Measurements from ENCODE around the gene ANO1. TPM values are rescaled to one million over a fixed set of nuclear protein-coding genes. Genes with fewer than 3 reads are reported as not detected.

ANO1 gene
- total RNA-seq, 1 experiment from 2014 or later: 0.99 TPM

- Histone ChIP-seq H3K36me3 (no peaks in the 10 kb centered on the region), H3K4me3 (no peak overlapping the region), H3K9me3 (peaks cover 30% of the 10 kb centered on the region), H3K27me3 (no peaks in the 10 kb centered on the region)
- no peak for DNase-seq
Measured at GRCh38 chr11:70043482-70043881, 34.6 kb upstream of the ANO1 start.

- Histone ChIP-seq H3K9me3 (peaks cover 25% of the 10 kb centered on the region), H3K36me3 (no peaks in the 10 kb centered on the region), H3K27me3 (no peaks in the 10 kb centered on the region), H3K4me3 (no peak overlapping the region)
- DNase-seq: no peak
Measured at GRCh38 chr11:70046089-70046488, 32.0 kb upstream of the ANO1 start.

- H3K4me3 ChIP-seq: no peak overlapping the region
- H3K36me3 ChIP-seq: no peaks in the 10 kb centered on the region
- H3K27me3 ChIP-seq: no peaks in the 10 kb centered on the region; the same call in 1 of the 2 replicates
- H3K9me3 ChIP-seq: peaks cover 12% of the 10 kb centered on the region
- no peak for DNase-seq
Measured at GRCh38 chr11:70048279-70049024, 29.7 kb upstream of the ANO1 start.

GRCh38 chr11:70049045-70049444 lies 29.1 kb upstream of the ANO1 start:
- H3K36me3 ChIP-seq: no peaks in the 10 kb centered on the region
- H3K9me3 ChIP-seq: peaks cover 7% of the 10 kb centered on the region
- H3K27me3 ChIP-seq: no peaks in the 10 kb centered on the region; the same call in 1 of the 2 replicates
- H3K4me3 ChIP-seq: no peak overlapping the region
- no peak for DNase-seq

GRCh38 chr11:70050243-70050642 lies 27.9 kb upstream of the ANO1 start:
- H3K4me3 ChIP-seq: no peak overlapping the region
- H3K9me3 ChIP-seq: peaks cover 4% of the 10 kb centered on the region
- DNase-seq: no peak
- H3K27me3 ChIP-seq: no peaks in the 10 kb centered on the region; the same call in 1 of the 2 replicates
- H3K36me3 ChIP-seq: no peaks in the 10 kb centered on the region

- DNase-seq: no peak
- Histone ChIP-seq H3K4me3 (no peak overlapping the region), H3K36me3 (no peaks in the 10 kb centered on the region), H3K9me3 (peaks cover 23% of the 10 kb centered on the region), H3K27me3 (no peaks in the 10 kb centered on the region; the same call in 1 of the 2 replicates)
Measured at GRCh38 chr11:70054004-70054403, 24.1 kb upstream of the ANO1 start.

- Histone ChIP-seq H3K27me3 (no peaks in the 10 kb centered on the region; the same call in 1 of the 2 replicates), H3K36me3 (no peaks in the 10 kb centered on the region), H3K4me3 (no peak overlapping the region), H3K9me3 (peaks cover 23% of the 10 kb centered on the region)
- DNase-seq: no peak
Measured at GRCh38 chr11:70055444-70055843, 22.7 kb upstream of the ANO1 start.

- Histone ChIP-seq H3K9me3 (peaks cover 23% of the 10 kb centered on the region), H3K27me3 (no peaks in the 10 kb centered on the region; the same call in 1 of the 2 replicates), H3K36me3 (no peaks in the 10 kb centered on the region), H3K4me3 (no peak overlapping the region)
- no peak for DNase-seq
Measured at GRCh38 chr11:70057080-70057479, 21.0 kb upstream of the ANO1 start.

GRCh38 chr11:70059971-70060370 lies 18.1 kb upstream of the ANO1 start:
- Histone ChIP-seq H3K27me3 (no peaks in the 10 kb centered on the region), H3K4me3 (no peak overlapping the region), H3K9me3 (peaks cover 22% of the 10 kb centered on the region), H3K36me3 (no peaks in the 10 kb centered on the region)
- no peak for DNase-seq

GRCh38 chr11:70060611-70061293 lies 17.4 kb upstream of the ANO1 start:
- DNase-seq: no peak
- H3K27me3 ChIP-seq: no peaks in the 10 kb centered on the region
- H3K4me3 ChIP-seq: no peak overlapping the region
- H3K9me3 ChIP-seq: peaks cover 14% of the 10 kb centered on the region; the same call in 1 of the 2 replicates
- no peaks in the 10 kb centered on the region for H3K36me3 ChIP-seq

GRCh38 chr11:70061734-70062133 lies 16.4 kb upstream of the ANO1 start:
- peaks cover 7% of the 10 kb centered on the region; the same call in 1 of the 2 replicates for H3K9me3 ChIP-seq
- no peak overlapping the region for H3K4me3 ChIP-seq
- no peak for DNase-seq
- H3K36me3 ChIP-seq: no peaks in the 10 kb centered on the region
- H3K27me3 ChIP-seq: no peaks in the 10 kb centered on the region

GRCh38 chr11:70063121-70063520 lies 15.0 kb upstream of the ANO1 start:
- no peak overlapping the region for H3K4me3 ChIP-seq
- DNase-seq: no peak
- H3K9me3 ChIP-seq: no peaks in the 10 kb centered on the region
- H3K36me3 ChIP-seq: no peaks in the 10 kb centered on the region
- no peaks in the 10 kb centered on the region for H3K27me3 ChIP-seq

GRCh38 chr11:70063555-70063954 lies 14.6 kb upstream of the ANO1 start:
- Histone ChIP-seq H3K36me3 (no peaks in the 10 kb centered on the region), H3K27me3 (no peaks in the 10 kb centered on the region), H3K4me3 (no peak overlapping the region), H3K9me3 (no peaks in the 10 kb centered on the region)
- no peak for DNase-seq

- no peak for DNase-seq
- no peak overlapping the region for H3K4me3 ChIP-seq
- H3K27me3 ChIP-seq: no peaks in the 10 kb centered on the region
- H3K9me3 ChIP-seq: no peaks in the 10 kb centered on the region
- H3K36me3 ChIP-seq: no peaks in the 10 kb centered on the region
Measured at GRCh38 chr11:70064008-70064725, 13.9 kb upstream of the ANO1 start.

GRCh38 chr11:70064726-70065317 lies 13.3 kb upstream of the ANO1 start:
- Histone ChIP-seq H3K36me3 (no peaks in the 10 kb centered on the region), H3K27me3 (no peaks in the 10 kb centered on the region; the same call in 1 of the 2 replicates), H3K4me3 (no peak overlapping the region), H3K9me3 (no peaks in the 10 kb centered on the region)
- no peak for DNase-seq

- Histone ChIP-seq H3K27me3 (no peaks in the 10 kb centered on the region; the same call in 1 of the 2 replicates), H3K4me3 (no peak overlapping the region), H3K9me3 (no peaks in the 10 kb centered on the region), H3K36me3 (no peaks in the 10 kb centered on the region)
- DNase-seq: no peak
Measured at GRCh38 chr11:70065318-70066135, 12.6 kb upstream of the ANO1 start.

Data from MG63 (cell line).